Hepatocyte (in vitro differentiated cells): ENCODE results near the gene LRRC46. TPM values are rescaled to one million over a fixed set of nuclear protein-coding genes. Genes with fewer than 3 reads are reported as not detected.

ENCODE experiments used
- DNase-seq: peaks from one replicate; pipeline ENCODE4 v3.0.0-alpha.2; 2016; ENCODE audit warnings: low spot score
- H2AFZ ChIP-seq: fragments of 200-600 bp; sonication (generic); 2 replicates; pipeline ENCODE4 v1.6.0; 2016; ENCODE audit warnings: antibody characterized with exemption, mild to moderate bottlenecking
- H3K27ac ChIP-seq: fragments of 200-600 bp; sonication (generic); 2 replicates; pipeline ENCODE4 v1.5.1; 2016; ENCODE audit warnings: mild to moderate bottlenecking
- H3K27me3 ChIP-seq: fragments of 200-600 bp; sonication (generic); 2 replicates; pipeline ENCODE4 v1.6.1; 2016
- H3K36me3 ChIP-seq: fragments of 200-600 bp; sonication (generic); replicated peaks from 2 replicates; pipeline ENCODE4 v1.5.1; 2016; ENCODE audit warnings: low read depth; ENCODE audit not compliant: insufficient read depth
- H3K4me1 ChIP-seq: fragments of 200-600 bp; sonication (generic); 2 replicates; pipeline ENCODE4 v1.5.1; 2016; ENCODE audit warnings: mild to moderate bottlenecking, moderate library complexity; ENCODE audit not compliant: insufficient read depth
- H3K4me2 ChIP-seq: fragments of 200-600 bp; sonication (generic); 2 replicates; pipeline ENCODE4 v1.6.0; 2016
- H3K4me3 ChIP-seq: fragments of 200-600 bp; sonication (generic); 2 replicates; pipeline ENCODE4 v1.5.1; 2016; ENCODE audit warnings: mild to moderate bottlenecking
- H3K79me2 ChIP-seq: fragments of 200-600 bp; sonication (generic); 2 replicates; pipeline ENCODE4 v1.6.0; 2017; ENCODE audit warnings: mild to moderate bottlenecking
- H3K9me2 ChIP-seq: fragments of 200-600 bp; sonication (generic); replicated peaks from 2 replicates; pipeline ENCODE4 v1.6.0; 2017; ENCODE audit warnings: mild to moderate bottlenecking; ENCODE audit not compliant: insufficient read depth
- H3K9me3 ChIP-seq: fragments of 200-600 bp; sonication (generic); 2 replicates; pipeline ENCODE4 v1.5.1; 2016; ENCODE audit warnings: low read depth, mild to moderate bottlenecking
- H4K20me1 ChIP-seq: fragments of 200-600 bp; sonication (generic); 2 replicates; pipeline ENCODE4 v1.6.0; 2016; ENCODE audit warnings: mild to moderate bottlenecking; ENCODE audit not compliant: insufficient read depth, poor library complexity, severe bottlenecking
- EZH2 ChIP-seq: fragments of 200-600 bp; sonication (generic); IDR thresholded peaks from 2 replicates; pipeline ENCODE4 v1.6.1; 2016; ENCODE audit warnings: antibody characterized with exemption, mild to moderate bottlenecking, borderline replicate concordance
- EZH2phosphoT487 ChIP-seq: fragments of 200-600 bp; sonication (generic); IDR thresholded peaks from one replicate; pipeline ENCODE4 v1.6.1; 2018; ENCODE audit warnings: antibody characterized with exemption, mild to moderate bottlenecking, low read depth, moderate library complexity; ENCODE audit not compliant: unreplicated experiment, severe bottlenecking
- WGBS: methylation state at CpG from one replicate; pipeline ENCODE4 v1.1.6; 2016; ENCODE audit warnings: low lambda C conversion rate; ENCODE audit errors: missing lambda C conversion rate; 5-methylcytosine and 5-hydroxymethylcytosine counted together
- polyA plus RNA-seq: library from polyadenylated mRNA; unstranded; fragments of >200 nt; fragmentation: Nextera tagmentation; extraction: Ambion mirVana; gene quantifications from 2 replicates; pipeline ENCODE4 v1.2.1, GENCODE V29; 2016
- total RNA-seq: library from RNA; depleted of rRNA; stranded (reverse); fragments of >200 nt; gene quantifications from 2 replicates; pipeline ENCODE4 v1.2.3, GENCODE V29; 2014
- TF ChIP-seq, protein P1 (sequence below): fragments of 200-600 bp; sonication (generic); IDR thresholded peaks from 2 replicates; pipeline ENCODE4 v1.5.1; 2016; ENCODE audit warnings: antibody characterized with exemption, mild to moderate bottlenecking; ENCODE audit not compliant: poor library complexity

The LRRC46 gene
- total and polyA plus RNA-seq, 2 experiments from 2014 or later, result 0.83 TPM; not detected in 1

DNA sequence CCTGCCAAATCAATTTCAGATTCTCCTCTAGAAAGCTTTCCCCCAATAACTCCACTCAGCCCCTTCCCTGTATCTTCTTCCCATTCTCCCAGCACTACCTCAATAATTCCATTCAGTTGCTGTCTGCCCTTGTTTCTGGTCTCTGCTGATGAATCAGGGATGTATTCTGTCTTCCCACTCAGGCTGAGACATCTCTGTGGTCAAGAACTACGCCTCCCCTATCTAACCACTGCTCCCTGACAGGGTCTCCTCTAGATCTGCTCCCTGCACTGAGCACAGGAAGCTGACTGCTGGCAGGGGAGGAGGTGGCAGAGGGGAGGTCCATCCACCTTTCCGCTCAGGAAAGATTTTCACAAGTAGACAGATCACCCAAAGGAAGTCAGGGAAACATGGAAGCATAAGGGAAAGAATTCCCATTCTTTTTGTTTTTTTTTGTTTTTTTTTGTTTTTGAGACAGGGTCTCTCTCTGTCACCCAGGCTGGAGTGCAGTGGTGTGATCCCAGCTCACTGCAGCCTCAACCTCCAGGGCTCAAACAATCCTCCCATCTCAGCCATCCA is 47.6 kb downstream of the LRRC46 start:
- Histone ChIP-seq H3K4me3 (no peak overlapping the region), H3K4me1 (peaks cover 30% of the 10 kb centered on the region), H3K9me2 (no peaks in the 10 kb centered on the region), H3K9me3 (no peaks in the 10 kb centered on the region), H3K36me3 (no peaks in the 10 kb centered on the region), H3K27ac (no peak overlapping the region), H3K27me3 (no peaks in the 10 kb centered on the region), H4K20me1 (no peaks in the 10 kb centered on the region), H3K4me2 (no peak overlapping the region), H2AFZ (no peak overlapping the region), H3K79me2 (no peaks in the 10 kb centered on the region)
- TF ChIP-seq, protein P1, sequence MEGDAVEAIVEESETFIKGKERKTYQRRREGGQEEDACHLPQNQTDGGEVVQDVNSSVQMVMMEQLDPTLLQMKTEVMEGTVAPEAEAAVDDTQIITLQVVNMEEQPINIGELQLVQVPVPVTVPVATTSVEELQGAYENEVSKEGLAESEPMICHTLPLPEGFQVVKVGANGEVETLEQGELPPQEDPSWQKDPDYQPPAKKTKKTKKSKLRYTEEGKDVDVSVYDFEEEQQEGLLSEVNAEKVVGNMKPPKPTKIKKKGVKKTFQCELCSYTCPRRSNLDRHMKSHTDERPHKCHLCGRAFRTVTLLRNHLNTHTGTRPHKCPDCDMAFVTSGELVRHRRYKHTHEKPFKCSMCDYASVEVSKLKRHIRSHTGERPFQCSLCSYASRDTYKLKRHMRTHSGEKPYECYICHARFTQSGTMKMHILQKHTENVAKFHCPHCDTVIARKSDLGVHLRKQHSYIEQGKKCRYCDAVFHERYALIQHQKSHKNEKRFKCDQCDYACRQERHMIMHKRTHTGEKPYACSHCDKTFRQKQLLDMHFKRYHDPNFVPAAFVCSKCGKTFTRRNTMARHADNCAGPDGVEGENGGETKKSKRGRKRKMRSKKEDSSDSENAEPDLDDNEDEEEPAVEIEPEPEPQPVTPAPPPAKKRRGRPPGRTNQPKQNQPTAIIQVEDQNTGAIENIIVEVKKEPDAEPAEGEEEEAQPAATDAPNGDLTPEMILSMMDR, result no peak
- 62% methylated on average over 2 of the region's 2 CpGs for WGBS
- DNase-seq, result no peak

DNA sequence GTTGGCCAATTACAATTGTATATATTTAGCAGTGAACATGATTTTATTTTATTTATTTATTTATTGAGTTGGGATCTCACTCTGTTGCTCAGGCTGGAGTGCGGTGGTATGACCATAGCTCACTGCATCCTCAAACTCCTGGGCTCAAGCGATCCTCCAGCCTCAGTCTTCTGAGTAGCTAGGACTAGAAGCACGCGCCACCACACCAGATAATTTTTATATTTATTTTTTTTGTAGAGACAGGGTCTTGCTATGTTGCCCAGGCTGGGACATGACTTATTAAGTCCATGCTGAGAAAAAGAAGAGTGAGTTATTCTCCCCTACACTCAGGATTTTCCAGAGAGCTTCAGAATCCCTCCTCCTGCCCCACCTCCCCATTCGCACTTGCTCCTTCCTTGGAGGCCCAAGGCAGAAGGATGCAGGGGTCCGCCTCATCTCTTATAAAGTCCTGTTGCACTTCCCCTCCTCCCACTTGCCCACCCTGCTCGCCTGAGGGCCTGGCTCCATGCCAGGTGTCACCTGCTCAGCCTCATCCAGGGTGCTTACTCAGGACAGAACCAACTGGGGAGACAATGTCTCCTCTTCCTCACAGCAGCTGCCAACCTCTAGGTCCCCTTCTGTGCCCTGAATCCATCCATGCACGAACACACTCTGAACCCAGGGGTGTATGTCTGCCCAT is 48.4 kb downstream of the LRRC46 start:
- WGBS, result 94% methylated on average over 8 of the region's 8 CpGs

DNA sequence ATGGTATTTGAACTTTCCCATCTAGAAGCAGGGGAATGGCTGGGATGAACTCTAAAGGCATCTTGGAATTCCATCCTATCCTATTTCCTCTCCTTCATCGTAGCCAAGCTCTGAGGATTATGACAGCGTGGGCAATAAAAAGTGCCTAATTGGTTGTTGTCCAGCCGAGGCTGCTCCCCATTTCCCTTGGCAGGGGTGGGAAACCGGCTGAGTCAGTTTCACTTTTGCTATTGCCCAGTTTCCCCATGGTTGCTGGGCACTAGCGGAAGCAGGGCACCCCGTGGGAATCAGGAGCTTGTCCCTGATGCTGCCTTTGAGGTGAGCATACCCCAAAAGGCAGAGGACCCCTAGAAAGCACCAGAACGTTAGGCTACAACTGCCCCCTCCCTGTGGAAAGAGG is 50.8 kb downstream of the LRRC46 start:
- Histone ChIP-seq H3K9me2 (no peaks in the 10 kb centered on the region), H2AFZ (no peak overlapping the region), H4K20me1 (no peaks in the 10 kb centered on the region), H3K4me3 (no peak overlapping the region), H3K9me3 (no peaks in the 10 kb centered on the region), H3K27me3 (no peaks in the 10 kb centered on the region), H3K36me3 (no peaks in the 10 kb centered on the region), H3K79me2 (no peaks in the 10 kb centered on the region), H3K4me2 (no peak overlapping the region), H3K4me1 (peaks cover 43% of the 10 kb centered on the region), H3K27ac (no peak overlapping the region)
- 70% methylated on average over 7 of the region's 7 CpGs for WGBS
- DNase-seq, result no peak
- TF ChIP-seq, protein P1, result no peak
- TF ChIP-seq EZH2phosphoT487, result no peak
- TF ChIP-seq EZH2, result no peak

More for the DNA sequence above, 48.4 kb downstream of the LRRC46 start:
- Histone ChIP-seq H4K20me1 (no peaks in the 10 kb centered on the region), H2AFZ (no peak overlapping the region), H3K9me3 (no peaks in the 10 kb centered on the region), H3K79me2 (no peaks in the 10 kb centered on the region), H3K4me1 (peaks cover 36% of the 10 kb centered on the region), H3K9me2 (no peaks in the 10 kb centered on the region), H3K27ac (no peak overlapping the region), H3K4me2 (no peak overlapping the region), H3K36me3 (no peaks in the 10 kb centered on the region), H3K4me3 (no peak overlapping the region), H3K27me3 (no peaks in the 10 kb centered on the region)
- TF ChIP-seq EZH2, result no peak
- TF ChIP-seq, protein P1, result no peak
- TF ChIP-seq EZH2phosphoT487, result no peak
- DNase-seq, result no peak
